GM19351 (cell line): ENCODE data around the gene DHRSX.
"Not testable (repeated sequence)": the region's sequence is repeated elsewhere in the genome, so short reads cannot be mapped to it uniquely, and the experiment has no call there.

Source experiments
- ATAC-seq: cut with Tn5 transposase; IDR thresholded peaks from one replicate; pipeline ENCODE4 v1.9.1; 2021; ENCODE audit warnings: mild to moderate bottlenecking, moderate library complexity; ENCODE audit not compliant: unreplicated experiment

The DHRSX gene

DNA sequence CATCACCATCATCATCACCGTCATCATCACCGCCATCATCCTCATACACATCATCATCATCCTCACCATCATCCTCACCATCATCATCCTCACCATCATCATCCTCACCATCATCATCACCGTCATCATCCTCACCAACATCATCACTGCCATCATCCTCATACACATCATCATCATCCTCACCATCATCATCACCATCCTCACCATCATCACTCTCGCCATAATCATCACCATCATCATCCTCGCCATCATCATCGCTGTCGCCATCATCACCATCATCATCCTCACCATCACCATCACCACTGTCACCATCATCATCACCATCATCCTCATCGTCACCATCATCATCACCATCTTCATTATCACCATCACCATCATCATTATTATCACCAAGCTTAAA lies 19.8 kb upstream of the DHRSX start:
- ATAC-seq: no peak

DNA sequence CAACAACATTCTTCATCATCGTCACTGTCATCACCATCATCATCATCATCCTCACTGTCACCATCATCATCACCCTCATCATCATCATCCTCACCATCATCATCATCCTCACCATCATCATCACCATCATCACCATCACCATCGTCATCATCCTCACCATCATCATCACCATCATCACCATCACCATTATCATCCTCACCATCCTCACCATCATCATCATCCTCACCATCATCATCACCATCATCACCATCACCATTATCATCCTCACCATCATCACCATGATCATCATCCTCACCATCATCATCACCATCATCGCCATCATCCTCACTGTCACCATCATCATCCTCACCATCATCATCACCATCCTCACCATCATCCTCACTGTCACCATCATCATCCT lies 18.9 kb upstream of the DHRSX start:
- ATAC-seq: not testable (repeated sequence)

DNA sequence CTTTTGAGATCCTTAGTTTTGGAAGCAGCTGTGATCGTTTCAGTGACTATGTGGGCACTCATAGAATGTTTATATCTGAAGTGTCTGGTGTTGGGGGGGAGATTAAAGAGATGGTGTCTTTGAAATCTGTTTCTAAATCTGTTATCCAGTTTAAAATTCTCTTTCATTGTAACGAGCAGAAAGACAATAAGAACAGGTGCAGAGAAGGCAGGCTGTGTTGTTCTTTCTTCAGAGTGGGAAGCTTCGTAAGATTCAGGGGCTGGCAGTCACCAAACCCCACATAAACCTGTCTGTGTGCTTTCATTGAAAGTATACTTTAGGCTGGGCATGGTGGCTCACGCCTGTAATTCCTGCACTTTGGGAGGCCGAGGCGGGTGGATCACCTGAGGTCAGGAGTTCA lies 16.3 kb upstream of the DHRSX start:
- ATAC-seq: peak; percentile 10

DNA sequence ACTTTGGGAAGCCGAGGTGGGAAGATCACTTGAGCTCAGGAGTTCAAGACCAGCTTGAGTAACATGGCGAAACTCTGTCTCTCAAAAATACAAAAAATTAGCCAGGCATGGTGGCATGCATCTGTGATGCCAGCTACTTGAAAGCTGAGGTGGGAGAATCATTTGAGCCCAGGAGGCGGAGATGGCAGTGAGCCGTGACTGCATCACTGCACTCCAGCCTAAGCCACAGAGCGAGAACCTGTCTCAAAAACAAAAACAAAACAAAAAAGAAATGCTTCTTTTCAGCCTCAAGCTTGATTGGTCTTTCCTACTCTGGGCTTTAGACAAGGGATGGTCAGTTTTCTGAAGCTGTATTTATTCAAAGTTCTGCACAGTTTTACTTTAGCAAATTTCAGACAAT lies 15.8 kb upstream of the DHRSX start:
- peak; percentile 49 for ATAC-seq

DNA sequence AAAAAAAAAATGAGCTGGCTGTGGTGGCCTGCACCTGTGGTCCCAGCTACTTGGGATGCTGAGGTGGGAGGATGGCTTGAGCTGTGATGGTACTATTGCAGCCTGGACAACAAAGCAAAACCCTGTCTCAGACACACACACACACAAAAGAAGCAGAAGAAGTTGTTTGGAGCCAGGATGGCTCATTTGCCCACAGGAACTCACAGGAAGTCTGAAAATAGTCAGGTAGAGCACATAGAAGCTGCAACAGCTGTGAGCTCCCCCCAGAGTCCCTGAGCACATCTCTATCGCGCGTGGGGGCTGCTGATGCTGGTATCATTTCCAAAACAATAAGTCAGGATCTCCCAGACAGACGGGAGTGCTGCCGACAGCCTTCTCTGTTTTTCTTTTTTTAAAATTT lies 13.4 kb upstream of the DHRSX start:
- no peak for ATAC-seq

DNA sequence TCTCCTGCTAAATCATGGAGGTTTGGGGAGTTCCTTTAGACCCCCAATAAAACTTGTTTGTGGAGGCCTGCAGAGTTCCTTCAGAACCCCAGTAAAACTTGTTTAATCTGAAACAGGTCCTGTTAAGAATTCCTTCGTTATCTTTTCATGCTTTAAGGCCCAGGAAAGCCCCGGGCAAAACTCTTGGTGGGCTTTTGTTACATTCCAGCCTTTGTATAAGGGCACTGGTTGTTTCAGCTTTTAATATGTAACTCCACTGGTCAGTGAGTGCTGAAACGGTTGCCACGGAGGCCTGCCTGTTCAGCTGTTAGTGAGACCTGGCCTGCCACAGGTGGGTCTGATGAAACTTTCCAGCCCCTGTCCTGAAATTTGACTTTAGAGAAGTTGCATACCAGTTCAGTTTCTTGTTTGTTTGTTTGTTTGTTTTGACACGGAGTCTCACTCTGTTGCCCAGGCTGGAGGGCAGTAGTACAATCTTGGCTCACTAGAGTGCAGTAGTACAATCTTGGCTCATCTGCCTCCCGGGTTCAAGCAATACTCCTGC lies 12.4 kb upstream of the DHRSX start:
- ATAC-seq: no peak

DNA sequence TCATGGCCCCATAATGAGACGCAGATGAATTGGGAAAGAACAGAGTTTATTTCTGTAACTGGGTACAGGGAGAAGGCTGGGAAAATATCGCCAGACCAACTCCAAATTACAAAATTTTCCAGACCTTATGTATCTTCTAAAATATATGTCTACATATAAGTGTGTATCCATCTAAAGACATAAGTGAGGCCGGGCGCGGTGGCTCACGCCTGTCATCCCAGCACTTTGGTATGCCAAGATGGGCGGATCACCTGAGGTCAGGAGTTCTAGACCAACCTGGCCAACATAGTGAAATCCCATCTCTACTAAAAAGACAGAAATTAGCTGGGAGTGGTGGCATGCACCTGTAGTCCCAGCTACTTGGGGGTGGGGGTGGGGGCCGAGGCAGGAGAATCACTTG lies 11.7 kb upstream of the DHRSX start:
- no peak for ATAC-seq

DNA sequence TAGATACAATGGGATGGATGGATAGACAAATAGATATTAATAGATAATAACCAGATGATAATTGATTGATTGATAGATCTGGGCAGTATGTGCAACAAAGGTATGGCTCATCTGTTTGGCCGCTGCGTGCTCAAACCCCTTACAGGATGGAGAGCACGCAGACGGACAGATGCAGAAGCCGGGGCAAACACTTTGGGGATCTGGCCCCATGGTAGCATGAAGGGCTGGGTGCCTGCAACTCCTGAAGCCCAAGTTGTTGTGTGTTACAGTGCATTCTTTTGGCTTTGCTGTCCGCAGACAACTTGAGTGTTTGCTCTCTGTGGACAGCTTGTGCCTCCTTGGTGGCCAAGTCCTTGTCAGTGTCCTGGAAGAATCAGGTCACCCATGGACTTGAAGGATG lies 10.6 kb upstream of the DHRSX start:
- ATAC-seq: no peak

DNA sequence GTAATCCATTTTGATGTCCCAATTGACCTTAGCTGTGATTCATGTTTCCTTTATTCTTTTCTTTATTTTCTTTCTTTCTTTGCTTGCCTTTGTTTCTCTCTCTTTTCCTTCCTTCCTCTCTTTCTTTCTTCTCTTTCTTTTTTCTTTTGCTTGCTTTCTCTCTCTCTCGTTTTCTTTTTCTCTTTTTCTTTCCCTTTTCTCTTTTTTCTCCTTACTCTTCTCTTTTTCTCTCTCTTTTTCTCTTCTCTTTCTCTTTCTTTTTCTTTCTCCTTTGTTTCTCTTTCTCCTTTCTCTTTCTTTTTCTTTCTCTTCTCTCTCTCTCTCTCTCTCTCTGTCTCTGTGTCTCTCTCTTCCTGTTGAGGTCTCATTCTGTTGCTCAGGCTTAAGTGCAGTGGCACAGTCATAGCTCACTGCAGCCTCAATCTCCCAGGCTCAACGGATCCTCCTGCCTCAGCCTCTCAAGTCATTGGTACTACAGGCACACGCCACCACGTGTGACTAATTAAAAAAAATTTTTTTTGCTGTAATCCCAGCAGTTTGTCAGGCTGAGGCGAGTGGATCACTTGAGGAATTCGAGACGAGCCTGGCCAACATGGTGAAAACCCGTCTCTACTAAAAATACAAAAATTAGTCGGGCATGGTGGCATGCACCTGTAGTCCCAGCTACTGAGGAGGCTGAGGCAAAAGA lies 8.0 kb upstream of the DHRSX start:
- no peak for ATAC-seq

DNA sequence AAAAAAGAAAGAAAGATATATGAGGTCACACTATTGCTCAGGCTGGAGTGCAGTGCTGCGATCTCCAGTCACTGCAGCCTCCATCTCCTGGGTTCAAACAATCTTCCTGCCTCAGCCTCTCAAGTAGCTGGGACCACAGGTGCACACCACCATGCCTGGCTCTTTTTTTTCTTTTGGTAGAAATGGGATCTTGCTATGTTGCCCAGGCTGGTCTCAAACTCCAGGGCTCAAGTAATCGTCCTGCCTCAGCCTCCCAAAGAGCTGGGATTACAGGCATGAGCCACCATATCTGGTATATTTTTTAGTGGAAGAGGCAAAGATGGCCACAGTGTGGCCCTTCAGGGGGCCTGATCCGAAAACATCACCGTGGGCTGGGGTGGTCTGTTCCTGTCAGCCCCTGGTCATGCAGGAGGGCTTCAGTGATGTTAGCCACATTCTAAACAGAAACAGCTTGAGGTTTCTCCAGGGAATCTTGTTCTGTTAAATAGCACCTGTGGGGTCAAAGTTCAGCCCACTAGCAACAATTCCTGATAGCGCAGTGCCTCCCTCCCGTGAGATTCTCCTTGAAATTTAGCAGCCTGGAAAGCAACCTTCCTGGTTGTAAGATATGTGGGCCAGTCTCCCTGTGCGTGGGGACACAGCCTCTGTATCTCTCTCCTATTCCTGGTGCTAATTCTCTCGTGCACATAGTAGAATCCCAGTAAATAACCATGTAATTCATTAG lies 7.3 kb upstream of the DHRSX start:
- no peak for ATAC-seq

DNA sequence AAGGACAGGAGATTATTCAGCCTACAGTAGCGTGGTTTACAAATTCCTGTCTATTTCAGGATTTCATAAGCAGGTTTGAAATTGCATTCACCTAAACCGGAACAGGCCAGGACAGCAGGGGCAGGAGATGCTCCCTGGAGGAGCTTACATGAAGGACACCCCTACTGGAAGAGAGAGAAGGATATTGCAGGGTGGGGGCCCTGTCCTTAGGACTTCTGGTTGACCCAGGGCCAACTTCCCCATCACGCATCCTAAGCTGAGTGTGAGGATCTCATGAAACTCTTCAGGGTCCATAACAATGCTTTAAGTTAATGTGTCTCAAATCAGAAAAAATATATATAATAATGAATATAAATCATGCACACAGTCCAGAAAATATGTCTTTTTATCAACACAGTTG lies 6.4 kb upstream of the DHRSX start:
- no peak for ATAC-seq

DNA sequence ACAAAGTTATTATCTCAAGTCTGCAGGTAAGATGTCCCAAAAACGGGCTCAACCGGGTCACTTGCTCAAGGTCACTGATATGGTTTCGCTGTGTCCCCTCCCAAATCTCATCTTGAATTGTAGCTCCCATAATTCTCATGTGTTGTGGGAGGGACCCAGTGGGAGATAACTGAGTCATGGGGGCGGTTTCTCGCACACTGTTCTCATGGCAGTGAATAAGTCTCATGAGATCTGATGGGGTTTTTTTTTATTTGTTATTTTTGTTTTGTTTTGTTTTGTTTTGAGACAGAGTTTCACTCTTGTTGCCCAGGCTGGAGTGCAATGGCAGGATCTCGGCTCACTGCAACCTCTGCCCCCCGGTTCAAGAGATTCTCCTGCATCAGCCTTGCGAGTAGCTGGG lies 4.6 kb upstream of the DHRSX start:
- not testable (repeated sequence) for ATAC-seq

DNA sequence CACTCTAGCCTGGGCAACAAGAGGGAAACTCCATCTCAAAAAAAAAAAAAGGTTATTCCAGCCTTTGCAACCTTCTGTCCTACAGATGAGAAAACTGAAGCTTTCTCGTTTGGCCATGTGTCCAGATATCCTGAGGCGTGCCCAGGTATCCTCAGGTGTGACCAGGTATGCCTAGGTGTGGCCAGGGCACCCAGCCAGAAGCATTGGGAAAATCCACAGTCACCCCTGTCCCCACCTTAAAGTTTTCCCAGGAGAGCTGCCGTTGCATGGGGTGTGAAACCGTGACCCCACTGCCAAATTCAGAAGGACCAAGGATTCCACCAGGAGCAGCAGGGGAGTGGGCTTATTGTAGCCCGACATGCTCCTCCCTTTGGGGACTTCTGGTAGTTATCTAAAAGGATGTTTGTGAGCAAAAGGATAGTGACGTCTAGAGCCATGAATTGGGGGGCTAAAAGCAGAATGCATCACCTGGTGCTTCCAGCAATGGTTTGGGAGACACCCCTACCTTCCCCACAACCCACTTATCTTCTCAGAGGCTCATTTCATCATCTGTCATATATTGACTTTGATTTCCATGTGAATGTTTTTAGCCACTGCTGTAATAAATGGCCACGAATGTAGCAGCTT lies 4.0 kb upstream of the DHRSX start:
- no peak for ATAC-seq

DNA sequence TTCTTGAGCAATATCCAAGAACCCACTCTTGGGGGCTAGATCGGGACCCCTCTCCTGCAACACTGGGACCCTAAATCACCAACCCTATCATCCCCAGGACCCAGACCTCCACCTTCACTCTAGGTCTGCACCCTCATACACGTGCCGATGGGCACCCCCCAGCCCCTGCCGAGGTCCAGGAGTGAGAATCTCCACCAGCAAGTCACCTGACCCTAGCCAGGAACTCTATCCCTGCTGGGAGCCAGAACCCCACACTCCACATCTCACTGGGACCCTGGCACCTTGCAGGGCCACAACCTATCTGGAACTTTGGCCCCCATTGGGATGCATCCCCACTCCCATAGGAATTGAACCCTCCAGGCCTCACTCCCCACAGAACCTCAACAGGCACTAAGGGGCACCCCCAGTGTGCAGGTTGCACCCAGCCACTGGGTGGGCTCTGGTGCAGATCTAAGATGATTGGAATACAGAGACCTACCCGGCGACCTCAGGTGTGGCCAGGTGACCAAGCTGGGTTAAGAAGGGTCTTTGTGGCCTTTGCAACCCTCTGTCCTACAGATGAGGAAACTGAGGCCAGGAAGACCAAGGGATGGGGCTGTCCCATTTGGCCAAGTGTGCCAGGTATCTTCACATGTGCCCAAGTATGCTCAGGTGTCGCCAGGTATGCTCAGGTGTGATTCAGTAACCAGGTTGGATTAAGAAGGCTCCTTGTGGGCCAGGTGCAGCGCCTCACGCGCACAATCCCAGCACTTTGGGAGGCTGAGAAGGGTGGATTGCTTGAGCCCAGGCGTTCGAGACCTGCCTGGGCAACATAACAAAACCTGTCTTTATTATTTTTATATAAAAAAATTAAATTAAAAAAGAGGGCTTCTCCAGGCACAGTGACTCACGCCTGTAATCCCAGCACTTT lies 3.1 kb upstream of the DHRSX start:
- no peak for ATAC-seq

DNA sequence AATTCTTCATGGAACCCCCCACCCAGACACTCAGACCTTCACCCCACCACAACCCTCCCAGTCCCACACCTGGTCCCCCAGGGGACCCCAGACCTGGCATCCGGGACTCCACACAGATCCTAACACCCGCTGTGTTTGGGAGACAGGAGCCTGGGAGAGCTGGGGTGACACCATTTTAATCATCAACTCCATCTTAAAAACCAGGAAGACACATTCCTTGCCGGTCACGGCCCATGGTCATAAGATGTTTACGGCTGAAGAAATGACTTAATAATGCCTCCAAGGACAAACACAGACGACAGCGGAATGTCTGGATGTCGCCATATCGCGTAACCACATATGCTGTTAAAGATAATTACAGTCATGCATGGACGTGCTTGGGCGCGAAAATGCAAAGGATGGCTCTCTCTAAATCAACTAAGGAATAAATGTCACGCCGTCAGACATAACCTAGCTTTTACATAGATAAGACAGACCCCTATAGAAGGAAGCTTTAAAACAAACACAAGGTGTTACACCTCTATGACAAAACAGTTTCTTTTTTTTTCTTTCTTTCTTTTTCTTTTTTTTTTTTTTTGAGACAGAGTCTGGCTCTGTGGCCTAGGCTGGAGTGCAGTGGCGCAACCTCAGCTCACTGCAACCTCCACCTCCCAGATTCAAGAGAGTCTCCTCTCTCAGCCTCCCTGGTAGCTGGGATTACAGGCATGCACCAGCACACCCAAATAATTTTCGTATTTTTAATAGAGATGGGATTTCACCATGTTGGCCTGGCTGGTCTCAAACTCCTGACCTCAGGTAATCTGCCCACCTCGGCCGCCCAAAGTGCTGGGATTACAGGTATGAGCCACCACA lies 2.1 kb upstream of the DHRSX start:
- ATAC-seq: no peak

DNA sequence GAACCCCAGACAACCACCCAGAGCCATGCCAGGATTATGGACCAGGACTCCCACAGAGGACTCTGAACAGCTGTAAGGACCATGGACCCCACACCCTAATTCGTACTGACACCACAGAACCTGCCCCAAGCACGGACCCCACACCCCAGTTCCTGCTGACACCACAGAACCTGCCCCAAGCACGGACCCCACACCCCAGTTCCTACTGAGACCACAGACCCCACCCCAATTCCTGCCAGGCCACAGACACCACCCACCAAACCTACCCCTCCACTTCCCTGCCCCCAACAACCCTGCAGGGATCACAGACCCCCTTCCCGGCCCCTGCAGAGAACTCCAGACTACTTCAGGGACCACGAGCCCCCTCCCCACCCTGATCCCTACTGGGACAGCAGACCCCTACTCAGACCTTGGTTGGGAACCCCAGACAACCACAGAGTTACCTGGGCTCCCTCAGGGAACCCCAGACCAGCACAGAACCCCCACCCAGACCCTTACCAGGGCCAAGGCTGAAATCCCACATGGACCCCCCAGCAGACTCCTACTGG lies 1.4 kb upstream of the DHRSX start:
- ATAC-seq: no peak

DNA sequence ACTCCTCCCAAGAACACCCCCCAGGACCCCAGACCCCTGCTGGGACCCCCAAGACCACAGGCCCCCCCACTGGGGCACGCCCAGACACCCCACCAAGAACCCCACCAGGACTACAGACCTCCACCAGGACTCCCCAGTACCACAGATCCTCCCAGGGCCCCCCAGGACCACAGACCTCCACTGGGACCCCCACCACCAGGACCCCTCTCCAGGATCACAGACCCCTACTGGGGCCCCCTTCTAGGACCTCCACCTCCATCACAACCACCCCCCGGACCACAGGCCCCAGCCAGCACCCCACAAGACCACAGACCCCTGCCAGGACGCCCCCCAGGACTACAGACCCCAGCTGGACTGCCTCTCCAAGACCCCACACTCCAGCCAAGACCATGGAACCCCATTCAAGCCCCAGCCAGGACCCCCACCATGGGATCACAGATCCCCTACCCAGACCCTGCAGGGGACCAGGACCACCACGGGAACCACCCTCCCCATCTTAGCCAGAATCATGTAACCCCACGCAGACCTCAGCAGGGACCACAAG lies 855 bp upstream of the DHRSX start:
- no peak for ATAC-seq

DNA sequence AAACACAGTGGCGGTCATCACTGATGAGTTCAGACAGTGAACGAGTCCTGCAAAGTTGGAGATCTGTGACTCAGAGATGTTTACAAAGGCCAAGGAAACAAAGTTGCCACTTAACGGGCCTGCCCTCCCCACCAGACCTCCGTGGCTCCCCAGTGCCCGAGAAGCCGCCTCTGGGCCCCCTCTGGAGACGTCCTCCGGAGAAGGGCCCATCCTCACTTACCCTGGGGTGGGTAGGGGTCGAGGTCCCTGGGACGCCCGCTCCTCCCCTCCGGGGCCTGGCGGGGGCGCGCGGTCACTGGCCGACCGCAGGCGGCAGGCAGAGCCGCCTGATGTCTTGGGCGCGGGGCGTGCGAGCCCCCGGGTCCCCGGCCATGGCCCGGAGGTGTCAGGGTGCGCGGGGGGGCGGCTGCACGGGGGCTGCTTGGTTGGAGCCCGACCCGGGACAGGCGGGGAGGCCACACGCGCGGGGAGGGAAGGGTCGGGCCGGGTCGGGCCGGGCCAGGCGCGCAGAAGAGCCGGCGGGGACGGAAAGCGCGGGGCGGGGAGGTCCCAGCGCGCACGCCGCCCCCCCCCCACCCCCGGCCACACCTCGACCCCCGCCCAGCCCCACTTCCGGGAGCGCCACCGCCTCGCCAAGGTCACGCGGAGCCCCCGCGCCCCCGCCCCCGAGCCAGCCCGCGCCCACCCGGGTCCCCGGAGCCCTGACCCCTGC lies 529 bp downstream of the DHRSX start:
- peak; percentile 45 for ATAC-seq

DNA sequence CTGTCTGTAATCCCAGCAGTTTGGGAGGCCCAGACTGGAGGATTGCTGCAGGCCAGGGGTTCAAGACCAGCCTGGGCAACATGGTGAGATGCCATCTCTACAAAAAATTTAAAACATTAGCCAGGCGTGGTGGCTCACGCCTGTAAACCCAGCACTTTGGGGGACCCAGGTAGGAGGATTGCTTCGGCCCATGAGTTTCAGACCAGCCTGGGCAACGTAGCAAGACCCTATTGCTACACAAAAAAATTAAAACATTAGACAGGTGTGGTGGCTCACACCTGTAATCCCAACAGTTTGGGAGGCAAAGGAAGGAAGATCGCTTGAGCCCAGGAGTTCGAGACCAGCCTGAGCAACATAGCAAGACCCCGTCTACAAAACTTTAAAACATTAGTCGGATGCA lies 1.3 kb downstream of the DHRSX start:
- ATAC-seq: no peak
